ENCODE measurements around the gene MT4. TPM values are rescaled to one million over a fixed set of nuclear protein-coding genes. Genes with fewer than 3 reads are reported as not detected.

Gene MT4
- total and polyA plus RNA-seq, 9 donors = not detected

GRCh38 chr16:56549744-56550385, 15.0 kb upstream of the MT4 start:
- H3K27ac ChIP-seq = no peak overlapping the region

GRCh38 chr16:56551796-56552738, 12.8 kb upstream of the MT4 start:
- no peaks in the 10 kb centered on the region for H3K9me3 ChIP-seq
- 28 to 38% (median 37%) methylated on average over 11 of the region's 11 CpGs for WGBS, 3 donors
- H3K4me3 ChIP-seq = no peak overlapping the region
- DNase-seq = peak in 2 of 5 donors; percentile 22 to 37
- no peaks in the 10 kb centered on the region for H3K4me1 ChIP-seq (ENCODE audit: insufficient read depth)
- no peak for TF ChIP-seq EP300 (IDR thresholded peaks at IDR 0.05)
- no peak overlapping the region for H3K27ac ChIP-seq
- H3K27me3 ChIP-seq = no peaks in the 10 kb centered on the region
- intact Hi-C loops (cut with DNase I) = no loop called here
- H3K36me3 ChIP-seq = no peaks in the 10 kb centered on the region

More at GRCh38 chr16:56549744-56550385, 15.0 kb upstream of the MT4 start:
- Histone ChIP-seq H3K4me1 (ENCODE audit: insufficient read depth) (no peaks in the 10 kb centered on the region), H3K9me3 (no peaks in the 10 kb centered on the region), H3K4me3 (no peak overlapping the region), H3K27me3 (no peaks in the 10 kb centered on the region), H3K36me3 (no peaks in the 10 kb centered on the region)
- no peak for TF ChIP-seq EP300 (IDR thresholded peaks at IDR 0.05)
- no peak for TF ChIP-seq POLR2A (IDR thresholded peaks at IDR 0.05)
- TF ChIP-seq, protein P1, sequence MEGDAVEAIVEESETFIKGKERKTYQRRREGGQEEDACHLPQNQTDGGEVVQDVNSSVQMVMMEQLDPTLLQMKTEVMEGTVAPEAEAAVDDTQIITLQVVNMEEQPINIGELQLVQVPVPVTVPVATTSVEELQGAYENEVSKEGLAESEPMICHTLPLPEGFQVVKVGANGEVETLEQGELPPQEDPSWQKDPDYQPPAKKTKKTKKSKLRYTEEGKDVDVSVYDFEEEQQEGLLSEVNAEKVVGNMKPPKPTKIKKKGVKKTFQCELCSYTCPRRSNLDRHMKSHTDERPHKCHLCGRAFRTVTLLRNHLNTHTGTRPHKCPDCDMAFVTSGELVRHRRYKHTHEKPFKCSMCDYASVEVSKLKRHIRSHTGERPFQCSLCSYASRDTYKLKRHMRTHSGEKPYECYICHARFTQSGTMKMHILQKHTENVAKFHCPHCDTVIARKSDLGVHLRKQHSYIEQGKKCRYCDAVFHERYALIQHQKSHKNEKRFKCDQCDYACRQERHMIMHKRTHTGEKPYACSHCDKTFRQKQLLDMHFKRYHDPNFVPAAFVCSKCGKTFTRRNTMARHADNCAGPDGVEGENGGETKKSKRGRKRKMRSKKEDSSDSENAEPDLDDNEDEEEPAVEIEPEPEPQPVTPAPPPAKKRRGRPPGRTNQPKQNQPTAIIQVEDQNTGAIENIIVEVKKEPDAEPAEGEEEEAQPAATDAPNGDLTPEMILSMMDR (IDR thresholded peaks at IDR 0.05) = no peak
- intact Hi-C loops (cut with DNase I) = no loop called here
- WGBS, 3 donors = 87 to 93% (median 92%) methylated on average over 5 of the region's 5 CpGs
- no peak for DNase-seq

DNA sequence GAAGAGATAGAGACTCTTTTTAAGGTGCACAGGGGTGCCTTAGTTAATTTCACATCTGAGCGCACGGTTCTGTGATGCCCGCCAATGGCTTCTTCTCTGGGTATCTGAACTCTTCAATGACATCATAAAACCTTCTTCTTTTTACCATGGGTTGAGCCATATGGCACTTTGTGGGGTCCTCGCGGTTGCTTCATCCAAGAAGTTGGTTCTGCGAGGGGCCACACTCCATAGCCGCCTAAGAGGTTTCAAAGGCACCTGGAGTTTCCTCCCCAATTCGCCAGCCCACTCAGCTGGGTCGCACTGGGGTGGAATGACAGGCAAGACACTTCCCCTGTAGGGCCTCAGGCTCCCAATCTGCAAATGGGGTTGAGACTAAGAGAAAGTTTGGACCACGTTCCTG, 10.4 kb upstream of the MT4 start:
- no peak for TF ChIP-seq EP300 (IDR thresholded peaks at IDR 0.05)
- TF ChIP-seq, protein P1 (IDR thresholded peaks at IDR 0.05) = no peak
- no peak for TF ChIP-seq POLR2A (IDR thresholded peaks at IDR 0.05)

GRCh38 chr16:56558024-56558747, 6.7 kb upstream of the MT4 start:
- intact Hi-C loops (cut with DNase I) = no loop called here
- TF ChIP-seq EP300 (IDR thresholded peaks at IDR 0.05) = no peak
- TF ChIP-seq POLR2A (IDR thresholded peaks at IDR 0.05) = no peak
- WGBS, 3 donors = 20 to 27% (median 26%) methylated on average over 8 of the region's 8 CpGs
- Histone ChIP-seq H3K4me3 (no peak overlapping the region), H3K27ac (no peak overlapping the region), H3K36me3 (no peaks in the 10 kb centered on the region), H3K27me3 (no peaks in the 10 kb centered on the region), H3K9me3 (no peaks in the 10 kb centered on the region), H3K4me1 (ENCODE audit: insufficient read depth) (no peaks in the 10 kb centered on the region)
- DNase-seq = peak in 2 of 5 donors; percentile 27 to 29

More for the DNA sequence above, 10.4 kb upstream of the MT4 start:
- no peaks in the 10 kb centered on the region for H3K9me3 ChIP-seq
- H3K36me3 ChIP-seq = no peaks in the 10 kb centered on the region
- 84 to 92% (median 89%) methylated on average over 10 of the region's 10 CpGs for WGBS, 3 donors
- no peak overlapping the region for H3K27ac ChIP-seq
- no peak overlapping the region for H3K4me3 ChIP-seq
- no peaks in the 10 kb centered on the region for H3K27me3 ChIP-seq
- no peak for DNase-seq
- intact Hi-C loops (cut with DNase I) = no loop called here
- H3K4me1 ChIP-seq (ENCODE audit: insufficient read depth) = no peaks in the 10 kb centered on the region

DNA sequence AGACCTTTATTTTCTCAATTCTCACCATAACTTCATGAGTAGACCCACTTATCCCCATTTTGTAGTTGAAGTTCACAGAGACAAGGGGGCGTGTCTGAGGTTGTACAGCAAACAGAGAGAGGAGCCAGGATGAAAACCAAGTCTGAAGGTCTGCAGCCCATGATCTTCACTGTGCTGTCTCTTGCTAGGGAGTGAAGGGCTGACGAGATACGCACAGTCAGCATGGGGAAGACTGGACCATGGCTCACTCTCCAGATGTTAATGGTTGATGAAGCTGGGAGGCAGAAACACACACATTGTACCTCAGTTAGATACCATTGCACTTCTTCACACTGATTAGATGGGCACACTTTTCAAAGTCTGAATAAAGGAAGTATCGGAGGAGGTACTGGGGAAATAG, 5.8 kb upstream of the MT4 start:
- no peak overlapping the region for H3K4me3 ChIP-seq
- intact Hi-C loops (cut with DNase I) = no loop called here
- 75 to 88% (median 85%) methylated on average over 4 of the region's 4 CpGs for WGBS, 3 donors
- H3K4me1 ChIP-seq (ENCODE audit: insufficient read depth) = no peaks in the 10 kb centered on the region
- no peak for TF ChIP-seq POLR2A (IDR thresholded peaks at IDR 0.05)
- TF ChIP-seq, protein P1 (IDR thresholded peaks at IDR 0.05) = no peak
- TF ChIP-seq EP300 (IDR thresholded peaks at IDR 0.05) = no peak
- no peaks in the 10 kb centered on the region for H3K27me3 ChIP-seq
- DNase-seq = no peak
- H3K27ac ChIP-seq = no peak overlapping the region
- H3K9me3 ChIP-seq = no peaks in the 10 kb centered on the region
- H3K36me3 ChIP-seq = no peaks in the 10 kb centered on the region

Measured in ovary (tissue), 9 donors.